Measurements from ENCODE around the gene OSBPL9.

DNA sequence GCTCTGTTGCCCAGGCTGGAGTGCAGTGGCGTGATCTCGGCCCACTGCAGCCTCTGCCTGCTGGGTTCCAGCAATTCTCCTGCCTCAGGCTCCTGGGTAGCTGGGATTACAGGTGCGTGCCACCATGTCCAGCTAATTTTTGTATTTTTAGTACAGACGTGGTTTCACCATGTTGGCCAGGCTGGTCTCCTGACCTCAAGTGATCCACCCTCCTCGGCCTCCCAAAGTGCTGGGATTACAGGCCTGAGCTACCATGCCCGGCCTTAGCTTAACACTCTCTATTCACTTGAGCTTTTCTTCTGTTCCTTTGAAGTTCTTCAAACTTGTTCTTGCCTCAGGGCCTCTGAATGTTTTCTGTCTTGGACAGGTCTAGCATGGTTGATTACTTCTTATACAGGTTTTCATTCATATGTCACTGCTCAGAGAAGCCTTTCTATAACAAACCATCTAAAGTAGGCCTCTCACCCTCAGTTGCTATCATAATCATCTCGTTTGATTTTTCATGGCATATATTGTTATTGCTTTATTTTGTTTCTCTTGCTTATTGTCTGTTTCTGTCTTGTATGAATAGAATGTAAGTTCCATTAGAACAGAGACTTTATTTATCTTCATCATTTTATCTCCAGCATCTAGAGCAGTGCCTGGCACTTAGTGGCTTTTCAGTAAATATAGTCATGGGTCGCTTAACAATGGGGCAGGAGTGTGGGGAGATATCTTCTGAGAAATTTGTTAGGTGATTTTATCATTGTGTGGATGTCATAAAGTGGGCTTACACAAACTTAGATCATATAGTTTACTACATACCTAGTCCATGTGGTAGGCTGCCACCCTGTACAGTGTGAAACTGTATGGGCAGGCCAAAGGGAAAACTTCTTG lies 12.1 kb downstream of the OSBPL9 start:
- TF ChIP-seq EZH2 (IDR thresholded peaks at IDR 0.05; ENCODE audit: insufficient read depth, poor library complexity, severe bottlenecking) (no peak), EZH2phosphoT487 (IDR thresholded peaks at IDR 0.05; ENCODE audit: insufficient read depth, low read depth) (no peak)
